Measurements from ENCODE around the gene SHB. TPM values are rescaled to one million over a fixed set of nuclear protein-coding genes. Genes with fewer than 3 reads are reported as not detected.

The SHB gene
- total RNA-seq, 1 donor from 2014 or later: 22.5 TPM

GRCh38 chr9:38033941-38034340, 35.1 kb downstream of the SHB start:
- no peak for DNase-seq (ENCODE audit: low spot score, unreplicated experiment)
- TF ChIP-seq, protein P1, sequence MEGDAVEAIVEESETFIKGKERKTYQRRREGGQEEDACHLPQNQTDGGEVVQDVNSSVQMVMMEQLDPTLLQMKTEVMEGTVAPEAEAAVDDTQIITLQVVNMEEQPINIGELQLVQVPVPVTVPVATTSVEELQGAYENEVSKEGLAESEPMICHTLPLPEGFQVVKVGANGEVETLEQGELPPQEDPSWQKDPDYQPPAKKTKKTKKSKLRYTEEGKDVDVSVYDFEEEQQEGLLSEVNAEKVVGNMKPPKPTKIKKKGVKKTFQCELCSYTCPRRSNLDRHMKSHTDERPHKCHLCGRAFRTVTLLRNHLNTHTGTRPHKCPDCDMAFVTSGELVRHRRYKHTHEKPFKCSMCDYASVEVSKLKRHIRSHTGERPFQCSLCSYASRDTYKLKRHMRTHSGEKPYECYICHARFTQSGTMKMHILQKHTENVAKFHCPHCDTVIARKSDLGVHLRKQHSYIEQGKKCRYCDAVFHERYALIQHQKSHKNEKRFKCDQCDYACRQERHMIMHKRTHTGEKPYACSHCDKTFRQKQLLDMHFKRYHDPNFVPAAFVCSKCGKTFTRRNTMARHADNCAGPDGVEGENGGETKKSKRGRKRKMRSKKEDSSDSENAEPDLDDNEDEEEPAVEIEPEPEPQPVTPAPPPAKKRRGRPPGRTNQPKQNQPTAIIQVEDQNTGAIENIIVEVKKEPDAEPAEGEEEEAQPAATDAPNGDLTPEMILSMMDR (IDR thresholded peaks at IDR 0.05; ENCODE audit: unreplicated experiment): no peak
- H3K27ac Mint-ChIP-seq: no peak overlapping the region
- H3K27me3 Mint-ChIP-seq: no peaks in the 10 kb centered on the region
- no peaks in the 10 kb centered on the region for H3K36me3 Mint-ChIP-seq (ENCODE audit: insufficient read depth)
- peaks cover 15% of the 10 kb centered on the region for H3K4me1 Mint-ChIP-seq (ENCODE audit: low read depth)
- H3K4me3 Mint-ChIP-seq (ENCODE audit: low read depth): no peak overlapping the region
- no peaks in the 10 kb centered on the region for H3K9me3 Mint-ChIP-seq (ENCODE audit: low read depth)

DNA sequence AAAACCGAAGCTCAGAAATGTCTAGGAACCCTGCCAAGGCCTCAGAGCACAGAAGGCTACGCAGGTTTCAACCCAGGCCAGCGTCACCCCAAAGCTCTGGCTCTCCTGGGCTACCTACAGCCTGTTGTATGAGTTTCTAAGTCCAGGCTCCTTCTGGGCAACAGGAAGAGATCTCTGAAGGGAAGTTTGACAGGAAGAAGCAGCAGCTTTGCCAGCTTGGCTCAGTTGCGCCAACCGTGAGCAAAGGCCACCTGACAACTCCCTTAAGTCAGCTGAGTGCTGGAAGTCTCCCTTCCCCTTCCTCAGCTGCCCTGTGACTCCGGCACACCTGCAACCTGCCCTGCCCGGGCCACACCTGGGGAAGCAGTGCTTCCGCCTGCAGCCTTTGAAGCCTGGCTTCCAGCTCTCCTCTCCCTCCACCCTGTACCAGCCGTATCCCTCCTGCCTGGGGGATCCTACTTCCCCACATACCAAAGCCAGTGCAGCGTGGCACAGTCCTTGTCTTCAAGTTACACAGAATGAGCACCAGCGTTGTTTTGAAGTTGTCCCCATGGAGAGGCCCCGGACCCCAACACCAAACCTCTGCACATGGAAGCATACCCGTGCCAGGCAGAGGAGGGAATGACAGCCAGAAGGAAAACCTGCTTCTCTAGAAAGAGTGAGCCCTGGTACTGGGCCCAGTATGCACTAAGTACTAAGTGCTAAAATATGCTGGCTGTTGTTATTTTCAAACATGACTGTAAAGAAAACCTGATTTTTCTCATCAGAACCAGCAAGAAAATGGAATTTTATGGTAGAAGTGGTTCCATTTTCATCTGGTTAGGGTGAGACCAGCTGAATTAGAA, 36.5 kb downstream of the SHB start:
- no peak overlapping the region for H3K4me3 Mint-ChIP-seq (ENCODE audit: low read depth)
- peaks cover 8% of the 10 kb centered on the region for H3K4me1 Mint-ChIP-seq (ENCODE audit: low read depth)
- H3K27ac Mint-ChIP-seq: peak overlapping the region; percentile 43
- TF ChIP-seq, protein P1 (IDR thresholded peaks at IDR 0.05; ENCODE audit: unreplicated experiment): no peak
- no peak for DNase-seq (ENCODE audit: low spot score, unreplicated experiment)
- no peaks in the 10 kb centered on the region for H3K27me3 Mint-ChIP-seq
- no peaks in the 10 kb centered on the region for H3K9me3 Mint-ChIP-seq (ENCODE audit: low read depth)
- no peaks in the 10 kb centered on the region for H3K36me3 Mint-ChIP-seq (ENCODE audit: insufficient read depth)

DNA sequence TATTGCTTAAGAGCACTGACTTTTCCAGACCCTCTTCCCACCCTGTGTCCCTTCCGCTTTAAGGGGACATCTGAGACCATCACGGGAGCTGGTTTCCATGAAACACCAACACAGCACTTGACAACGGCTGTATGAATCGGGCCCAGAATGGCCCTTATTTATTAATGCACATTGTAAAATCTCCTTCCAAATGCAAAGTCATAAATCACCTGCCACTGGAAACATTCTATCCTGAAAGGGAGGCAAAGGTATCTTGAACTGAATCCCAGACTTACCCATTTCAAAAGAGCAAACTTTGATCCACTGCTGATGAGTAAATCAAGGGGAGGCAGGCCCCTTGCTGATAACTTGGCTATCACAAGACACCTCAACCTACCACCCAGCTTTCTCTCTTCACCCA, 37.4 kb downstream of the SHB start:
- H3K36me3 Mint-ChIP-seq (ENCODE audit: insufficient read depth): no peaks in the 10 kb centered on the region
- TF ChIP-seq, protein P1 (IDR thresholded peaks at IDR 0.05; ENCODE audit: unreplicated experiment): no peak
- H3K27me3 Mint-ChIP-seq: no peaks in the 10 kb centered on the region
- peaks cover 8% of the 10 kb centered on the region for H3K4me1 Mint-ChIP-seq (ENCODE audit: low read depth)
- H3K9me3 Mint-ChIP-seq (ENCODE audit: low read depth): no peaks in the 10 kb centered on the region
- H3K4me3 Mint-ChIP-seq (ENCODE audit: low read depth): no peak overlapping the region
- no peak overlapping the region for H3K27ac Mint-ChIP-seq
- no peak for DNase-seq (ENCODE audit: low spot score, unreplicated experiment)

- Mint-ChIP-seq H3K4me3 (ENCODE audit: low read depth) (no peak overlapping the region), H3K27me3 (no peaks in the 10 kb centered on the region)
- TF ChIP-seq, protein P1 (IDR thresholded peaks at IDR 0.05; ENCODE audit: unreplicated experiment): peak; percentile 20
These were observed 38.4 kb downstream of the SHB start for GRCh38 chr9:38030658-38031057.

GRCh38 chr9:38029915-38030638, 39.0 kb downstream of the SHB start:
- Mint-ChIP-seq H3K27me3 (no peaks in the 10 kb centered on the region), H3K36me3 (ENCODE audit: insufficient read depth) (no peaks in the 10 kb centered on the region), H3K4me1 (ENCODE audit: low read depth) (peaks cover 10% of the 10 kb centered on the region), H3K27ac (no peak overlapping the region), H3K4me3 (ENCODE audit: low read depth) (no peak overlapping the region), H3K9me3 (ENCODE audit: low read depth) (no peaks in the 10 kb centered on the region)
- DNase-seq (ENCODE audit: low spot score, unreplicated experiment): no peak
- TF ChIP-seq, protein P1 (IDR thresholded peaks at IDR 0.05; ENCODE audit: unreplicated experiment): no peak

More at GRCh38 chr9:38030658-38031057, 38.4 kb downstream of the SHB start:
- no peak overlapping the region for H3K27ac Mint-ChIP-seq
- no peaks in the 10 kb centered on the region for H3K36me3 Mint-ChIP-seq (ENCODE audit: insufficient read depth)
- peaks cover 9% of the 10 kb centered on the region for H3K4me1 Mint-ChIP-seq (ENCODE audit: low read depth)
- no peak for DNase-seq (ENCODE audit: low spot score, unreplicated experiment)
- H3K9me3 Mint-ChIP-seq (ENCODE audit: low read depth): no peaks in the 10 kb centered on the region
